Measurements from ENCODE around the gene MYL7. TPM values are rescaled to one million over a fixed set of nuclear protein-coding genes. Genes with fewer than 3 reads are reported as not detected.

MYL7 gene
- total and polyA plus RNA-seq, 2 of the 13 experiments (the other 11 are each of a cell fraction or from before 2014, with no cell fraction given): 1.8 TPM; not detected in 1

DNA sequence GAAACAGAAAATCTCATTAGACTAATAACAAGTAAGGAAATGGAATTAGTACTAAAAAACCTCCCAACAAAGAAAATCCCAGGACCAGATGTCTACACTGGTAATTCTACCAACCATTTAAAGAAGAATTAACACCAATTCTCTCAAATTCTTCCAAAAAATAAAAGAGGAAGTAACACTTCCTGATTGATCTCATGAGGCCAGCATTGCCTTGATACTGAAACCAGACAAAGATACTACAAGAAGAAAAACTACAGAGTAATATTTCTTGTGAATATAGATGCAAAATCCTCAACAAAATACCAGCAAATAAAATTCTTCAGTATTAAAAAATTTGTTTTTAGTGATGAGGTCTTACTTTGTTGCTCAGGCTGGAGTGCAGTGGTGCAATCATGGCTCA is 26.8 kb upstream of the MYL7 start (continued):
- TF ChIP-seq, protein P1, sequence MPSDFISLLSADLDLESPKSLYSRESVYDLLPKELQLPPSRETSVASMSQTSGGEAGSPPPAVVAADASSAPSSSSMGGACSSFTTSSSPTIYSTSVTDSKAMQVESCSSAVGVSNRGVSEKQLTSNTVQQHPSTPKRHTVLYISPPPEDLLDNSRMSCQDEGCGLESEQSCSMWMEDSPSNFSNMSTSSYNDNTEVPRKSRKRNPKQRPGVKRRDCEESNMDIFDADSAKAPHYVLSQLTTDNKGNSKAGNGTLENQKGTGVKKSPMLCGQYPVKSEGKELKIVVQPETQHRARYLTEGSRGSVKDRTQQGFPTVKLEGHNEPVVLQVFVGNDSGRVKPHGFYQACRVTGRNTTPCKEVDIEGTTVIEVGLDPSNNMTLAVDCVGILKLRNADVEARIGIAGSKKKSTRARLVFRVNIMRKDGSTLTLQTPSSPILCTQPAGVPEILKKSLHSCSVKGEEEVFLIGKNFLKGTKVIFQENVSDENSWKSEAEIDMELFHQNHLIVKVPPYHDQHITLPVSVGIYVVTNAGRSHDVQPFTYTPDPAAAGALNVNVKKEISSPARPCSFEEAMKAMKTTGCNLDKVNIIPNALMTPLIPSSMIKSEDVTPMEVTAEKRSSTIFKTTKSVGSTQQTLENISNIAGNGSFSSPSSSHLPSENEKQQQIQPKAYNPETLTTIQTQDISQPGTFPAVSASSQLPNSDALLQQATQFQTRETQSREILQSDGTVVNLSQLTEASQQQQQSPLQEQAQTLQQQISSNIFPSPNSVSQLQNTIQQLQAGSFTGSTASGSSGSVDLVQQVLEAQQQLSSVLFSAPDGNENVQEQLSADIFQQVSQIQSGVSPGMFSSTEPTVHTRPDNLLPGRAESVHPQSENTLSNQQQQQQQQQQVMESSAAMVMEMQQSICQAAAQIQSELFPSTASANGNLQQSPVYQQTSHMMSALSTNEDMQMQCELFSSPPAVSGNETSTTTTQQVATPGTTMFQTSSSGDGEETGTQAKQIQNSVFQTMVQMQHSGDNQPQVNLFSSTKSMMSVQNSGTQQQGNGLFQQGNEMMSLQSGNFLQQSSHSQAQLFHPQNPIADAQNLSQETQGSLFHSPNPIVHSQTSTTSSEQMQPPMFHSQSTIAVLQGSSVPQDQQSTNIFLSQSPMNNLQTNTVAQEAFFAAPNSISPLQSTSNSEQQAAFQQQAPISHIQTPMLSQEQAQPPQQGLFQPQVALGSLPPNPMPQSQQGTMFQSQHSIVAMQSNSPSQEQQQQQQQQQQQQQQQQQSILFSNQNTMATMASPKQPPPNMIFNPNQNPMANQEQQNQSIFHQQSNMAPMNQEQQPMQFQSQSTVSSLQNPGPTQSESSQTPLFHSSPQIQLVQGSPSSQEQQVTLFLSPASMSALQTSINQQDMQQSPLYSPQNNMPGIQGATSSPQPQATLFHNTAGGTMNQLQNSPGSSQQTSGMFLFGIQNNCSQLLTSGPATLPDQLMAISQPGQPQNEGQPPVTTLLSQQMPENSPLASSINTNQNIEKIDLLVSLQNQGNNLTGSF (CRISPR knock-in tag; IDR thresholded peaks at IDR 0.05): no peak
- no peak for TF ChIP-seq ZNF530 (CRISPR knock-in tag; IDR thresholded peaks at IDR 0.05; ENCODE audit: low read depth)
- TF ChIP-seq SRSF4 (IDR thresholded peaks at IDR 0.05; ENCODE audit: low read depth, low read length, poor library complexity, severe bottlenecking): no peak

DNA sequence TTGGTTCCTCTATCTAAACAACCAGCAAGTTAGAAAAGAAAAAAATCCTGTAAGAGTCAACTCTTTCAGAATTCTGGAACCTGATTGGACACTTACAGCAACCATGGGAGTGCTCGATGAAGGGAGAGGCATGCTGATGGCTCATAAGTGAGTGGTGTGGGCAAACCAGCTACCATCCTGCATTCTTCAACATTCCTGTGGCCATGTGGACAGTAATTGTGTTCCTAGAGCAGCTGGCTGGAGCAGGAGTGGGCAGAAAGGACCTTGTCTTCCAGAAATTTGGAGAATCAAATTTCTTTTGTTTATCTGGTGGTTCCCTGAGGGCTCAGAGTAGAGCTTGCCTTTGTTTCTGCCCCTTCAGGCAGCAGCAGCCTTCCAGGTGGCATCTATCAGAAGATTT is 22.5 kb upstream of the MYL7 start:
- BruUV-seq (replicated peaks): no TSS peak
- WGBS (ENCODE audit: low lambda C conversion rate): 0% methylated on average over 1 of the region's 1 CpG
- POLR2A ChIA-PET: no interaction called here

More for the DNA sequence above, 22.5 kb upstream of the MYL7 start:
- ATAC-seq (no peak), DNase-seq (ENCODE audit: low spot score) (no peak), FAIRE-seq (no peak)
- Histone ChIP-seq H3K4me1 (ENCODE audit: insufficient read depth, low read length) (no peaks in the 10 kb centered on the region), H4K20me1 (ENCODE audit: insufficient read depth, low read length) (no peaks in the 10 kb centered on the region), H3K9ac (ENCODE audit: insufficient read depth, low read depth, low read length) (no peak overlapping the region), H3K36me3 (replicated peaks in 1 of 2; ENCODE audit: control insufficient read depth in 1 of 2, insufficient read depth in 2 of 2, low read length in 2 of 2) (no peaks in the 10 kb centered on the region), H3K4me3 (replicated peaks in 1 of 3; ENCODE audit: insufficient read depth in 1 of 3, low read depth in 2 of 3, low read length in 3 of 3) (no peak overlapping the region), H3K27me3 (ENCODE audit: control insufficient read depth in 1 of 2, insufficient read depth in 2 of 2, low read length in 2 of 2) (no peaks in the 10 kb centered on the region; a peak in 1 of 5 replicates), H3K27ac (ENCODE audit: extremely low read length, insufficient read depth, low read length) (no peak overlapping the region), H2AFZ (ENCODE audit: low read length) (no peak overlapping the region), H3K4me2 (ENCODE audit: low read depth, low read length) (no peak overlapping the region), H3K79me2 (ENCODE audit: insufficient read depth, low read length) (no peaks in the 10 kb centered on the region), H3K9me3 (ENCODE audit: low read length) (no peaks in the 10 kb centered on the region)
- no peak for TF ChIP-seq MEIS1 (CRISPR knock-in tag; IDR thresholded peaks at IDR 0.05; ENCODE audit: borderline replicate concordance)
- TF ChIP-seq ZNF782 (CRISPR knock-in tag; IDR thresholded peaks at IDR 0.05; ENCODE audit: borderline replicate concordance): no peak
- TF ChIP-seq, protein P2, sequence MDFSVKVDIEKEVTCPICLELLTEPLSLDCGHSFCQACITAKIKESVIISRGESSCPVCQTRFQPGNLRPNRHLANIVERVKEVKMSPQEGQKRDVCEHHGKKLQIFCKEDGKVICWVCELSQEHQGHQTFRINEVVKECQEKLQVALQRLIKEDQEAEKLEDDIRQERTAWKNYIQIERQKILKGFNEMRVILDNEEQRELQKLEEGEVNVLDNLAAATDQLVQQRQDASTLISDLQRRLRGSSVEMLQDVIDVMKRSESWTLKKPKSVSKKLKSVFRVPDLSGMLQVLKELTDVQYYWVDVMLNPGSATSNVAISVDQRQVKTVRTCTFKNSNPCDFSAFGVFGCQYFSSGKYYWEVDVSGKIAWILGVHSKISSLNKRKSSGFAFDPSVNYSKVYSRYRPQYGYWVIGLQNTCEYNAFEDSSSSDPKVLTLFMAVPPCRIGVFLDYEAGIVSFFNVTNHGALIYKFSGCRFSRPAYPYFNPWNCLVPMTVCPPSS (IDR thresholded peaks at IDR 0.05): no peak
- TF ChIP-seq, protein P3, sequence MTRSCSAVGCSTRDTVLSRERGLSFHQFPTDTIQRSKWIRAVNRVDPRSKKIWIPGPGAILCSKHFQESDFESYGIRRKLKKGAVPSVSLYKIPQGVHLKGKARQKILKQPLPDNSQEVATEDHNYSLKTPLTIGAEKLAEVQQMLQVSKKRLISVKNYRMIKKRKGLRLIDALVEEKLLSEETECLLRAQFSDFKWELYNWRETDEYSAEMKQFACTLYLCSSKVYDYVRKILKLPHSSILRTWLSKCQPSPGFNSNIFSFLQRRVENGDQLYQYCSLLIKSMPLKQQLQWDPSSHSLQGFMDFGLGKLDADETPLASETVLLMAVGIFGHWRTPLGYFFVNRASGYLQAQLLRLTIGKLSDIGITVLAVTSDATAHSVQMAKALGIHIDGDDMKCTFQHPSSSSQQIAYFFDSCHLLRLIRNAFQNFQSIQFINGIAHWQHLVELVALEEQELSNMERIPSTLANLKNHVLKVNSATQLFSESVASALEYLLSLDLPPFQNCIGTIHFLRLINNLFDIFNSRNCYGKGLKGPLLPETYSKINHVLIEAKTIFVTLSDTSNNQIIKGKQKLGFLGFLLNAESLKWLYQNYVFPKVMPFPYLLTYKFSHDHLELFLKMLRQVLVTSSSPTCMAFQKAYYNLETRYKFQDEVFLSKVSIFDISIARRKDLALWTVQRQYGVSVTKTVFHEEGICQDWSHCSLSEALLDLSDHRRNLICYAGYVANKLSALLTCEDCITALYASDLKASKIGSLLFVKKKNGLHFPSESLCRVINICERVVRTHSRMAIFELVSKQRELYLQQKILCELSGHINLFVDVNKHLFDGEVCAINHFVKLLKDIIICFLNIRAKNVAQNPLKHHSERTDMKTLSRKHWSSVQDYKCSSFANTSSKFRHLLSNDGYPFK (CRISPR knock-in tag; IDR thresholded peaks at IDR 0.05; ENCODE audit: borderline replicate concordance): no peak
- no peak for TF ChIP-seq ZNF234 (CRISPR knock-in tag; conservative IDR thresholded peaks at IDR 0.05)
- TF ChIP-seq ZNF230 (CRISPR knock-in tag; IDR thresholded peaks at IDR 0.05): no peak
- TF ChIP-seq ZFX (CRISPR knock-in tag; IDR thresholded peaks at IDR 0.05; ENCODE audit: low read depth): no peak
- in situ Hi-C loops (cut with HindIII; ENCODE audit: extremely low pct_ligation_motif_present, low pct_unique_long_range_greater_than_20kb) (no loop called here), intact Hi-C loops (cut with micrococcal nuclease; ENCODE audit: unreplicated experiment) (no loop called here)
- CTCF ChIA-PET (ENCODE audit: low intra/inter-chr PET ratio, low total read pairs): no interaction called here
